Memory B cell (primary cell): ENCODE results near the gene MYO7B.
A peak's percentile ranks its signal among the peaks of the same experiment; 100 is the strongest.
"Not testable (repeated sequence)": the region's sequence is repeated elsewhere in the genome, so short reads cannot be mapped to it uniquely, and the experiment has no call there.

ENCODE experiments used
- ATAC-seq: fragments of 150-1000 bp; cut with Tn5 transposase; 2 replicates; pipeline ENCODE4 v1.10.0; 2021; ENCODE audit warnings: low read depth, mild to moderate bottlenecking, moderate library complexity
- DNase-seq, 2 donors: peaks; one replicate each; pipeline ENCODE4 v3.0.0; 2022; ENCODE audit warnings: low spot score in 2 of 2
- H3K27ac Mint-ChIP-seq: one replicate; pipeline ENCODE4 v1.8.0; 2022; ENCODE audit warnings: mild to moderate bottlenecking, moderate library complexity, mixed read lengths
- H3K27me3 Mint-ChIP-seq: one replicate; pipeline ENCODE4 v1.8.0; 2022; ENCODE audit warnings: mixed read lengths
- H3K36me3 Mint-ChIP-seq: one replicate; pipeline ENCODE4 v1.8.0; 2022; ENCODE audit warnings: mild to moderate bottlenecking, mixed read lengths
- H3K4me1 Mint-ChIP-seq: one replicate; pipeline ENCODE4 v1.8.0; 2022; ENCODE audit warnings: mixed read lengths
- H3K4me3 Mint-ChIP-seq: one replicate; pipeline ENCODE4 v1.8.0; 2022; ENCODE audit warnings: mild to moderate bottlenecking, moderate library complexity, mixed read lengths
- H3K9me3 Mint-ChIP-seq: one replicate; pipeline ENCODE4 v1.8.0; 2022; ENCODE audit warnings: mixed read lengths

Gene MYO7B

GRCh38 chr2:127567351-127567854, 31.9 kb downstream of the MYO7B start:
- Mint-ChIP-seq H3K36me3 (peaks cover 4% of the 10 kb centered on the region), H3K4me1 (peaks cover 16% of the 10 kb centered on the region), H3K9me3 (peaks cover 4% of the 10 kb centered on the region), H3K4me3 (no peak overlapping the region), H3K27me3 (peaks cover 4% of the 10 kb centered on the region), H3K27ac (no peak overlapping the region)
- DNase-seq (no peak), ATAC-seq (no peak)

GRCh38 chr2:127568128-127568527, 32.6 kb downstream of the MYO7B start:
- Mint-ChIP-seq H3K4me3 (no peak overlapping the region), H3K9me3 (peaks cover under 1% of the 10 kb centered on the region), H3K4me1 (peaks cover 14% of the 10 kb centered on the region), H3K36me3 (peaks cover under 1% of the 10 kb centered on the region), H3K27ac (no peak overlapping the region), H3K27me3 (peaks cover under 1% of the 10 kb centered on the region)
- ATAC-seq (no peak), DNase-seq (no peak)

GRCh38 chr2:127569666-127570065, 34.2 kb downstream of the MYO7B start:
- no peaks in the 10 kb centered on the region for H3K9me3 Mint-ChIP-seq
- H3K27me3 Mint-ChIP-seq = no peaks in the 10 kb centered on the region
- no peaks in the 10 kb centered on the region for H3K36me3 Mint-ChIP-seq
- peaks cover 10% of the 10 kb centered on the region for H3K4me1 Mint-ChIP-seq
- no peak overlapping the region for H3K27ac Mint-ChIP-seq
- ATAC-seq (no peak), DNase-seq (no peak)
- H3K4me3 Mint-ChIP-seq = no peak overlapping the region

GRCh38 chr2:127570282-127571250, 35.1 kb downstream of the MYO7B start:
- DNase-seq = no peak
- H3K4me1 Mint-ChIP-seq = peaks cover 17% of the 10 kb centered on the region
- H3K27me3 Mint-ChIP-seq = no peaks in the 10 kb centered on the region
- no peaks in the 10 kb centered on the region for H3K9me3 Mint-ChIP-seq
- no peak for ATAC-seq
- no peak overlapping the region for H3K27ac Mint-ChIP-seq
- no peak overlapping the region for H3K4me3 Mint-ChIP-seq
- H3K36me3 Mint-ChIP-seq = no peaks in the 10 kb centered on the region

- peaks cover 28% of the 10 kb centered on the region for H3K4me1 Mint-ChIP-seq
- not testable (repeated sequence) for H3K4me3 Mint-ChIP-seq, H3K9me3 Mint-ChIP-seq, H3K36me3 Mint-ChIP-seq, H3K27me3 Mint-ChIP-seq, DNase-seq, H3K27ac Mint-ChIP-seq, ATAC-seq
These were observed 36.9 kb downstream of the MYO7B start for GRCh38 chr2:127572352-127572751.

GRCh38 chr2:127572841-127573240, 37.4 kb downstream of the MYO7B start:
- ATAC-seq = no peak
- Mint-ChIP-seq H3K4me1 (peaks cover 33% of the 10 kb centered on the region), H3K27me3 (no peaks in the 10 kb centered on the region), H3K4me3 (no peak overlapping the region), H3K27ac (no peak overlapping the region), H3K36me3 (no peaks in the 10 kb centered on the region), H3K9me3 (no peaks in the 10 kb centered on the region)
- no peak for DNase-seq

- no peaks in the 10 kb centered on the region for H3K9me3 Mint-ChIP-seq
- DNase-seq = no peak
These were observed 37.8 kb downstream of the MYO7B start for GRCh38 chr2:127573298-127573697.

GRCh38 chr2:127573771-127574170, 38.3 kb downstream of the MYO7B start:
- Mint-ChIP-seq H3K9me3 (no peaks in the 10 kb centered on the region), H3K36me3 (no peaks in the 10 kb centered on the region), H3K4me3 (no peak overlapping the region), H3K27me3 (no peaks in the 10 kb centered on the region), H3K4me1 (peaks cover 36% of the 10 kb centered on the region), H3K27ac (no peak overlapping the region)
- DNase-seq (no peak), ATAC-seq (no peak)

More at GRCh38 chr2:127573298-127573697, 37.8 kb downstream of the MYO7B start:
- H3K4me1 Mint-ChIP-seq = peaks cover 36% of the 10 kb centered on the region
- H3K27me3 Mint-ChIP-seq = no peaks in the 10 kb centered on the region
- no peak for ATAC-seq
- no peaks in the 10 kb centered on the region for H3K36me3 Mint-ChIP-seq
- H3K27ac Mint-ChIP-seq = no peak overlapping the region
- H3K4me3 Mint-ChIP-seq = no peak overlapping the region

- ATAC-seq (no peak), DNase-seq (no peak)
- Mint-ChIP-seq H3K4me1 (peaks cover 38% of the 10 kb centered on the region), H3K9me3 (no peaks in the 10 kb centered on the region), H3K4me3 (no peak overlapping the region), H3K36me3 (no peaks in the 10 kb centered on the region), H3K27me3 (no peaks in the 10 kb centered on the region), H3K27ac (no peak overlapping the region)
These were observed 39.2 kb downstream of the MYO7B start for GRCh38 chr2:127574656-127575055.

GRCh38 chr2:127575185-127575765, 39.8 kb downstream of the MYO7B start:
- Mint-ChIP-seq H3K9me3 (no peaks in the 10 kb centered on the region), H3K27ac (peak overlapping the region; percentile 19), H3K4me1 (peaks cover 38% of the 10 kb centered on the region), H3K36me3 (no peaks in the 10 kb centered on the region), H3K27me3 (no peaks in the 10 kb centered on the region), H3K4me3 (peak overlapping the region; percentile 28)
- no peak for DNase-seq
- peak; percentile 23 for ATAC-seq

- Mint-ChIP-seq H3K4me3 (no peak overlapping the region), H3K9me3 (no peaks in the 10 kb centered on the region), H3K36me3 (no peaks in the 10 kb centered on the region), H3K27me3 (no peaks in the 10 kb centered on the region), H3K4me1 (peaks cover 36% of the 10 kb centered on the region), H3K27ac (peak overlapping the region; percentile 39)
- no peak for DNase-seq
- ATAC-seq = no peak
These were observed 40.5 kb downstream of the MYO7B start for GRCh38 chr2:127575941-127576432.

GRCh38 chr2:127576433-127577207, 41.1 kb downstream of the MYO7B start:
- peak overlapping the region; percentile 60 for H3K27ac Mint-ChIP-seq
- H3K4me1 Mint-ChIP-seq = peaks cover 36% of the 10 kb centered on the region
- ATAC-seq (no peak), DNase-seq (no peak)
- peak overlapping the region; percentile 22 for H3K4me3 Mint-ChIP-seq
- H3K27me3 Mint-ChIP-seq = no peaks in the 10 kb centered on the region
- no peaks in the 10 kb centered on the region for H3K9me3 Mint-ChIP-seq
- H3K36me3 Mint-ChIP-seq = no peaks in the 10 kb centered on the region

GRCh38 chr2:127577208-127577475, 41.7 kb downstream of the MYO7B start:
- Mint-ChIP-seq H3K4me1 (peaks cover 36% of the 10 kb centered on the region), H3K9me3 (no peaks in the 10 kb centered on the region), H3K27ac (peak overlapping the region; percentile 60), H3K27me3 (no peaks in the 10 kb centered on the region), H3K4me3 (peak overlapping the region; percentile 66), H3K36me3 (no peaks in the 10 kb centered on the region)
- DNase-seq = no peak
- no peak for ATAC-seq

GRCh38 chr2:127577503-127577902, 42.0 kb downstream of the MYO7B start:
- Mint-ChIP-seq H3K4me3 (peak overlapping the region; percentile 66), H3K9me3 (no peaks in the 10 kb centered on the region), H3K27me3 (no peaks in the 10 kb centered on the region), H3K36me3 (no peaks in the 10 kb centered on the region), H3K27ac (peak overlapping the region; percentile 60), H3K4me1 (peaks cover 34% of the 10 kb centered on the region)
- ATAC-seq (no peak), DNase-seq (no peak)
